ENCODE results near the gene SH3RF2.

SH3RF2 gene

GRCh38 chr5:146060221-146060585 is 123.8 kb downstream of the SH3RF2 start:
- H3F3A ChIP-seq (ENCODE audit: insufficient read depth, low read length) = no peaks in the 10 kb centered on the region
- H3K9me2 ChIP-seq (replicated peaks; ENCODE audit: insufficient read depth, low read length) = no peaks in the 10 kb centered on the region
- TF ChIP-seq CTCF (IDR thresholded peaks at IDR 0.05; ENCODE audit: low read length) (no peak), EZH2 (optimal IDR thresholded peaks at IDR 0.05; ENCODE audit: low read depth, low read length) (no peak), EZH2phosphoT487 (IDR thresholded peaks at IDR 0.05; ENCODE audit: low read length) (no peak)
- H4K20me1 ChIP-seq (ENCODE audit: insufficient read depth, low read length) = no peaks in the 10 kb centered on the region
- no peaks in the 10 kb centered on the region for H3K27me3 ChIP-seq (replicated peaks; ENCODE audit: insufficient read depth, low read length)
- no peak overlapping the region for H3K4me3 ChIP-seq (ENCODE audit: low read length)
- H3K36me3 ChIP-seq (replicated peaks; ENCODE audit: insufficient read depth, low read length) = no peaks in the 10 kb centered on the region
- H2AFZ ChIP-seq (ENCODE audit: low read length) = no peak overlapping the region
- no peak overlapping the region for H3K27ac ChIP-seq (ENCODE audit: low read length)
- no peaks in the 10 kb centered on the region for H3K4me1 ChIP-seq (ENCODE audit: low read length)
- no peaks in the 10 kb centered on the region for H3K9me3 ChIP-seq (replicated peaks; ENCODE audit: insufficient read depth, low read length)
- no peak overlapping the region for H3K9ac ChIP-seq (ENCODE audit: low read length)
- no peak for DNase-seq
- no peak overlapping the region for H3K4me2 ChIP-seq (ENCODE audit: low read depth, low read length)
- H3K79me2 ChIP-seq (ENCODE audit: low read length) = no peaks in the 10 kb centered on the region

GRCh38 chr5:146066968-146067367 is 130.6 kb downstream of the SH3RF2 start:
- Histone ChIP-seq H3K9me2 (replicated peaks; ENCODE audit: insufficient read depth, low read length) (no peaks in the 10 kb centered on the region), H3K27me3 (replicated peaks; ENCODE audit: insufficient read depth, low read length) (no peaks in the 10 kb centered on the region), H3K9ac (ENCODE audit: low read length) (no peak overlapping the region), H3K79me2 (ENCODE audit: low read length) (no peaks in the 10 kb centered on the region), H3K36me3 (replicated peaks; ENCODE audit: insufficient read depth, low read length) (no peaks in the 10 kb centered on the region), H3K4me1 (ENCODE audit: low read length) (peaks cover 31% of the 10 kb centered on the region), H3K4me3 (ENCODE audit: low read length) (no peak overlapping the region), H3K9me3 (replicated peaks; ENCODE audit: insufficient read depth, low read length) (no peaks in the 10 kb centered on the region), H3F3A (ENCODE audit: insufficient read depth, low read length) (peaks cover 8% of the 10 kb centered on the region; the same call in 1 of the 2 replicates), H4K20me1 (ENCODE audit: insufficient read depth, low read length) (no peaks in the 10 kb centered on the region), H3K4me2 (ENCODE audit: low read depth, low read length) (no peak overlapping the region), H3K27ac (ENCODE audit: low read length) (no peak overlapping the region), H2AFZ (ENCODE audit: low read length) (no peak overlapping the region)
- no peak for TF ChIP-seq EZH2 (optimal IDR thresholded peaks at IDR 0.05; ENCODE audit: low read depth, low read length)
- TF ChIP-seq EZH2phosphoT487 (IDR thresholded peaks at IDR 0.05; ENCODE audit: low read length) = no peak
- no peak for TF ChIP-seq CTCF (IDR thresholded peaks at IDR 0.05; ENCODE audit: low read length)
- DNase-seq = no peak

- Histone ChIP-seq H3K4me1 (ENCODE audit: low read length) (peaks cover 31% of the 10 kb centered on the region), H3K36me3 (replicated peaks; ENCODE audit: insufficient read depth, low read length) (no peaks in the 10 kb centered on the region), H2AFZ (ENCODE audit: low read length) (no peak overlapping the region), H3K9me2 (replicated peaks; ENCODE audit: insufficient read depth, low read length) (no peaks in the 10 kb centered on the region), H3F3A (ENCODE audit: insufficient read depth, low read length) (peaks cover 8% of the 10 kb centered on the region; the same call in 1 of the 2 replicates), H3K79me2 (ENCODE audit: low read length) (no peaks in the 10 kb centered on the region), H3K9ac (ENCODE audit: low read length) (no peak overlapping the region), H3K27ac (ENCODE audit: low read length) (no peak overlapping the region), H3K4me3 (ENCODE audit: low read length) (no peak overlapping the region), H3K4me2 (ENCODE audit: low read depth, low read length) (no peak overlapping the region), H3K27me3 (replicated peaks; ENCODE audit: insufficient read depth, low read length) (no peaks in the 10 kb centered on the region), H4K20me1 (ENCODE audit: insufficient read depth, low read length) (no peaks in the 10 kb centered on the region), H3K9me3 (replicated peaks; ENCODE audit: insufficient read depth, low read length) (no peaks in the 10 kb centered on the region)
- DNase-seq = no peak
- no peak for TF ChIP-seq EZH2 (optimal IDR thresholded peaks at IDR 0.05; ENCODE audit: low read depth, low read length)
- TF ChIP-seq EZH2phosphoT487 (IDR thresholded peaks at IDR 0.05; ENCODE audit: low read length) = no peak
- TF ChIP-seq CTCF (IDR thresholded peaks at IDR 0.05; ENCODE audit: low read length) = no peak
These were observed 131.8 kb downstream of the SH3RF2 start for GRCh38 chr5:146068206-146068605.
